Esophagus muscularis mucosa (tissue), 4 donors: ENCODE data around the gene ZNF630. TPM values are rescaled to one million over a fixed set of nuclear protein-coding genes. Genes with fewer than 3 reads are reported as not detected.
"Not testable (repeated sequence)": the region's sequence is repeated elsewhere in the genome, so short reads cannot be mapped to it uniquely, and the experiment has no call there.

Experiments used
- DNase-seq: peaks from one replicate; pipeline ENCODE4 v3.0.0-alpha.2; 2017; ENCODE audit errors: extremely low spot score
- H3K27ac ChIP-seq, 4 donors: fragments of 200-600 bp; sonication (generic); replicated peaks in 1 of 4; 1 replicate in 3 of 4; 2 replicates in 1 of 4; pipeline ENCODE4 v1.5.1; 2016 to 2019; ENCODE audit warnings: mild to moderate bottlenecking in 1 of 4
- H3K27me3 ChIP-seq, 4 donors: fragments of 200-600 bp; sonication (generic); one replicate each; pipeline versions ENCODE4 v1.5.1 to v1.6.0; 2016 to 2019
- H3K36me3 ChIP-seq, 4 donors: fragments of 200-600 bp; sonication (generic); one replicate each; pipeline ENCODE4 v1.5.1; 2016 to 2019
- H3K4me1 ChIP-seq, 4 donors: fragments of 200-600 bp; sonication (generic); one replicate each; pipeline ENCODE4 v1.5.1; 2016 to 2019
- H3K4me3 ChIP-seq, 4 donors: fragments of 200-600 bp; sonication (generic); 1 replicate in 2 of 4; 2 replicates in 2 of 4; pipeline ENCODE4 v1.5.1; 2016 to 2019; ENCODE audit warnings: mild to moderate bottlenecking in 4 of 4, moderate library complexity in 1 of 4
- H3K9me3 ChIP-seq, 4 donors: fragments of 200-600 bp; sonication (generic); 1 replicate in 3 of 4; 2 replicates in 1 of 4; pipeline ENCODE4 v1.5.1; 2016 to 2019
- EP300 ChIP-seq: sonication (generic); formaldehyde crosslinking; IDR thresholded peaks from one replicate; pipeline ENCODE4 v1.6.1; 2017; ENCODE audit warnings: antibody characterized with exemption
- POLR2A ChIP-seq: fragments of 450-650 bp; IDR thresholded peaks from one replicate; pipeline ENCODE4 v1.6.1; 2017; ENCODE audit warnings: antibody characterized with exemption, moderate library complexity, mild to moderate bottlenecking, low read depth
- POLR2AphosphoS5 ChIP-seq, 2 donors: sonication (generic); formaldehyde crosslinking; IDR thresholded peaks; one replicate each; pipeline ENCODE4 v1.6.1; 2017; ENCODE audit warnings: antibody characterized with exemption in 2 of 2
- whole genome bisulfite sequencing: methylation state at CpG from one replicate; pipeline ENCODE4 v1.1.5; 2018; 5-methylcytosine and 5-hydroxymethylcytosine counted together
- intact Hi-C: fragments of 100-400 bp; cut with DNase I; formaldehyde crosslinking; loops from one replicate; pipeline ENCODE4 v1.15.1; 2023
- total RNA-seq, 4 donors: library from RNA; depleted of rRNA; stranded (reverse); fragments of >200 nt; gene quantifications; one replicate each; pipeline versions ENCODE4 v1.1.0 to v1.2.1, GENCODE V29; 2016
- TF ChIP-seq, protein P1 (sequence below), 3 experiments: fragments of 200-600 bp in 2 of 3; fragments of 450-650 bp in 1 of 3; sonication (generic) in 2 of 3; IDR thresholded peaks; one replicate each; pipeline ENCODE4 v1.5.1; 2017 to 2019; ENCODE audit warnings: antibody characterized with exemption in 3 of 3, mild to moderate bottlenecking in 2 of 3, moderate library complexity in 1 of 3

ZNF630 gene
- total RNA-seq, 4 donors from 2014 or later: 2.3 to 5.4 (median 3.1) TPM

DNA sequence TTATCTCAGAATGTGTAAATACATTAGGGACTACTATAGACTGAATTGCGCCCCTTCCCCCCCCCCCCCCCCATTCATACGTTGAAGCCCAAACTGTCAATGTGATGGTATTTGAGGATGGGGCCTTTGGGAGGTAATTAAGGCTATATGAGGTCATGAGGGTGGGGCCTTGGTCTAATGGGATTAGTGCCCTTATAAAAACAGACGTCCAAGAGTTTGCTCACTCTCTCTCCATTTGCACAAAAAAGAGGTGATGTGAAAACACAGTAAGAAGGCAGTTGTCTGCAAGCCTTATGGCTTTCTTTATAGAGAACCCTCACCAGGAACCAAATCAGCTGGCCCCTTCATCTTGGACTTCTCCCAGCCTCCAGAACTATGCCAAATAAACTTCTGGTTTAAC, 49.3 kb downstream of the ZNF630 start:
- H3K27ac ChIP-seq: peak overlapping the region; percentile 80 to 87 (median 84)
- H3K4me1 ChIP-seq: peaks cover 0 to 12% (median 10%) of the 10 kb centered on the region in 4 donors
- no peaks in the 10 kb centered on the region for H3K36me3 ChIP-seq
- TF ChIP-seq EP300 (no peak), POLR2AphosphoS5 (IDR thresholded peaks at IDR 0.05) (no peak), POLR2A (no peak)
- TF ChIP-seq, protein P1, sequence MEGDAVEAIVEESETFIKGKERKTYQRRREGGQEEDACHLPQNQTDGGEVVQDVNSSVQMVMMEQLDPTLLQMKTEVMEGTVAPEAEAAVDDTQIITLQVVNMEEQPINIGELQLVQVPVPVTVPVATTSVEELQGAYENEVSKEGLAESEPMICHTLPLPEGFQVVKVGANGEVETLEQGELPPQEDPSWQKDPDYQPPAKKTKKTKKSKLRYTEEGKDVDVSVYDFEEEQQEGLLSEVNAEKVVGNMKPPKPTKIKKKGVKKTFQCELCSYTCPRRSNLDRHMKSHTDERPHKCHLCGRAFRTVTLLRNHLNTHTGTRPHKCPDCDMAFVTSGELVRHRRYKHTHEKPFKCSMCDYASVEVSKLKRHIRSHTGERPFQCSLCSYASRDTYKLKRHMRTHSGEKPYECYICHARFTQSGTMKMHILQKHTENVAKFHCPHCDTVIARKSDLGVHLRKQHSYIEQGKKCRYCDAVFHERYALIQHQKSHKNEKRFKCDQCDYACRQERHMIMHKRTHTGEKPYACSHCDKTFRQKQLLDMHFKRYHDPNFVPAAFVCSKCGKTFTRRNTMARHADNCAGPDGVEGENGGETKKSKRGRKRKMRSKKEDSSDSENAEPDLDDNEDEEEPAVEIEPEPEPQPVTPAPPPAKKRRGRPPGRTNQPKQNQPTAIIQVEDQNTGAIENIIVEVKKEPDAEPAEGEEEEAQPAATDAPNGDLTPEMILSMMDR (IDR thresholded peaks at IDR 0.05): no peak
- peaks cover 0 to 13% (median 0%) of the 10 kb centered on the region in 4 donors for H3K9me3 ChIP-seq
- DNase-seq: no peak
- 54% methylated on average over 3 of the region's 3 CpGs for WGBS
- intact Hi-C loops: loop anchor here (10.0 kb wide), 3 partner anchors 57 to 827 kb away; partner anchors contain the start of gene UBA1
- no peaks in the 10 kb centered on the region for H3K27me3 ChIP-seq
- H3K4me3 ChIP-seq: peak overlapping the region in 1 of 4 donors; percentile 52

DNA sequence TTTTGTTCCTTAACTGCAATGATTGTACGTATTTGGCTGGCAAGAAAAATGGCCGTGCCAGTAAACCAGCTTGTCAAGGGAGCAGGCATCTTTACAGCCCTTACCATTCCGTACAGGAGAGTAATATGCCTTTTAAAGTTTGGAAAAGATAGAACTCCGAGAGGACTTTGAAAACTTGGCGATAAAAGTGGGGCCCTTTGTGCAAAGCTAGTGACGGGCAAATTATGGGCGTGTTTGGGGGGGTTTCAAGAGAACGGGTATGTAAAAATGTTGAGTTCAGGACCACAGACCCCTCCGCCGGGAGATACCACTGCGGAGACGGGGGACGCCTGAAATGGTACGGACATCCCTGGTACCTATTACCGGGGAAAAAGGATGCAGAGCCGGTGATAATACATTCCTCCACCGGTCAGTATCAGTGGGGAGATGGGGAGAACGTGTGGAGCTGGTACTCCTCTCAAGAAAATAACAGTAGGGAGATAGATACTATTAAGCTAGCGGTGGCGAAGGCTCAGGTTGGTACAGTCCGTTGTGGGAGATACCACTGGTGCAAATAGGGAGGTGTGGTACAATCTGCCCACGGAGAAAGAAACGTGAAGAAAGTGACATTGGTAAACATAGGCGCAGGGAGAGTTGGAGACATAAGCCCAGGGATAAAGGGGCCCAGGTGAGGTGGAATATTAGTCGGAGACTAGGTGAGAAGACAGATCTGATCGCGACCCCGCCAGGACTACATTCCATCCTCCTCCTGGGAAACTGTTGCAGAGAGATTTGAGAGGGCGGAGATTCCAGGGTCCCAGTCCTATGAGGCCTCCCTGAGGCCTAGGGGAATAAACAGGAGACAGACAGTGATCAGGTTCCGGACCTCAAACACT, 50.2 kb downstream of the ZNF630 start:
- intact Hi-C loops: loop anchor here (10.0 kb wide), 3 partner anchors 56 to 826 kb away; partner anchors contain the start of gene UBA1
- H3K4me1 ChIP-seq: peaks cover 0 to 10% (median 5%) of the 10 kb centered on the region in 4 donors
- no peak for DNase-seq
- H3K9me3 ChIP-seq: peaks cover 0 to 13% (median 0%) of the 10 kb centered on the region in 4 donors
- H3K27me3 ChIP-seq: no peaks in the 10 kb centered on the region
- peak overlapping the region; percentile 52 to 67 (median 60) for H3K4me3 ChIP-seq
- TF ChIP-seq POLR2AphosphoS5 (IDR thresholded peaks at IDR 0.05) (peak; percentile 5 to 49), POLR2A (no peak), EP300 (no peak)
- TF ChIP-seq, protein P1 (IDR thresholded peaks at IDR 0.05): no peak
- H3K27ac ChIP-seq: peak overlapping the region; percentile 80 to 87 (median 84)
- 37% methylated on average over 30 of the region's 30 CpGs for WGBS
- no peaks in the 10 kb centered on the region for H3K36me3 ChIP-seq

DNA sequence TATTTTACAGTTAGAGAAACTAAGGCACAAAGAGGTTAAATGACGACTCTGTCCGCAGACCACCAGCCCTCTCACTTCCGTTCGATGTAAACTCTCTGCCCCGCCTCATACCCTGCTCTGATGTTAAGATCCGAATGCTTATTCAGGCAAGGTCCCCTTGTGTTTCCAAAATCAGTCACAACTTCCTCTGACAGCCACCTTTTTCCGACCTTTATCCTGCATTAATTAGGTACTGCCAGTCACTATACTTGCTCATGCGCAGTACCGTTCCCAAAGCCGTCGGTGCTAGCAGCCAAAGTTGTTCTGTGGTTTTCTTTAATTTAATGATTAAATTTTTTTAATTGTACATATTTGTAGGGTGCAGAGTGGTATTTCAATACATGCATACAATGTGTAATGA, 51.0 kb downstream of the ZNF630 start:
- intact Hi-C loops: loop anchor here (10.0 kb wide), 3 partner anchors 56 to 826 kb away; partner anchors contain the start of gene UBA1
- 62% methylated on average over 11 of the region's 11 CpGs for WGBS
- Histone ChIP-seq H3K9me3 (peaks cover 0 to 13% (median 0%) of the 10 kb centered on the region in 4 donors), H3K27ac (peak overlapping the region in 2 of 4 donors; percentile 83 to 87), H3K4me3 (peak overlapping the region; percentile 52 to 67 (median 60))
- H3K4me1 ChIP-seq, DNase-seq, H3K27me3 ChIP-seq, H3K36me3 ChIP-seq: not testable (repeated sequence)

DNA sequence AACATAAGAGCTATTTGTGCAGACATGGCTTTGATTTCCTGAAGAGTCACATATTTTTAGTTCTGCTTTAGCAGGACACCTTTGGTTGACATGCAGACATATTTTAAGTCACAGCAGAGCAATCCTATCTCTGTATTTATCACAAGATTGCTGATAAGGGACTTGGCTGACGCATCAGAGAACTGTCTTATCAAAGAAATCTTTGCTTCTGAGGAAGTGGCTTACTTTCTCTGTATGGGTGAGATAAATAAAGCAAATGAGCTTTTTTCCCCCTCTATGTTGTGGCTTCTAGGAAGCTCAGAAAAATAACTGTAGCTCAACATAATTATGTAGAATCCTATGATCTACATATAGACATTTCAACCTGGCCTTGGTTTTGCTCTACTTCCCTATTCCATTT, 51.5 kb downstream of the ZNF630 start:
- no CpG with 5 or more reads among the region's 1 CpG for WGBS
- peaks cover 0 to 13% (median 0%) of the 10 kb centered on the region in 4 donors for H3K9me3 ChIP-seq
- intact Hi-C loops: loop anchor here (10.0 kb wide), 3 partner anchors 55 to 825 kb away; partner anchors contain the start of gene UBA1
- not testable (repeated sequence) for H3K4me1 ChIP-seq, H3K27ac ChIP-seq, H3K27me3 ChIP-seq, H3K4me3 ChIP-seq, H3K36me3 ChIP-seq, DNase-seq

DNA sequence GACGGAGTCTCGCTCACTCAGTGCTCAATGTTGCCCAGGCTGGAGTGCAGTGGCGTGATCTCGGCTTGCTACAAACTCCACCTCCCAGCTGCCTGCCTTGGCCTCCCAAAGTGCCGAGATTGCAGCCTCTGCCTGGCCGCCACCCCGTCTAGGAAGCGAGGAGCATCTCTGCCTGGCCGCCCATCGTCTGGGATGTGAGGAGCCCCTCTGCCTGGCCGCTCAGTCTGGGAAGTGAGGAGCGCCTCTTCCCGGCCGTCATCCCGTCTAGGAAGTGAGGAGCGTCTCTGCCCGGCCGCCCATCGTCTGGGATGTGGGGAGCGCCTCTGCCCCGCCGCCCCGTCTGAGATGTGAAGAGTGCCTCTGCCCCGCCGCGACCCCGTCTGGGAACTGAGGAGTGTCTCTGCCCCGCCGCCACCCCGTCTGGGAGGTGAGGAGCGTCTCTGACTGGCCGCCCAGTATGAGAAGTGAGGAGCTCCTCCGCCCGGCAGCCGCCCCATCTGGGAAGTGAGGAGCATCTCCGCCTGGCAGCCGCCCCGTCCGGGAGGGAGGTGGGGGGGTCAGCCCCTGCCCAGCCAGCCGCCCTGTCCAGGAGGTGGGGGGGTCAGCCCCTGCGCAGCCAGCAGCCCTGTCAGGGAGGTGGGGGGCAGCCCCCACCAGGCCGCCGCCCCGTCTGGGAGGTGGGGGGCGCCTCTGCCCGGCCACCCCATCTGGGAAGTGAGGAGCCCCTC, 54.7 kb downstream of the ZNF630 start:
- DNase-seq, H3K27me3 ChIP-seq, H3K27ac ChIP-seq, H3K4me1 ChIP-seq, intact Hi-C loops, H3K4me3 ChIP-seq, H3K36me3 ChIP-seq, H3K9me3 ChIP-seq: not testable (repeated sequence)
- no CpG with 5 or more reads among the region's 46 CpGs for WGBS

DNA sequence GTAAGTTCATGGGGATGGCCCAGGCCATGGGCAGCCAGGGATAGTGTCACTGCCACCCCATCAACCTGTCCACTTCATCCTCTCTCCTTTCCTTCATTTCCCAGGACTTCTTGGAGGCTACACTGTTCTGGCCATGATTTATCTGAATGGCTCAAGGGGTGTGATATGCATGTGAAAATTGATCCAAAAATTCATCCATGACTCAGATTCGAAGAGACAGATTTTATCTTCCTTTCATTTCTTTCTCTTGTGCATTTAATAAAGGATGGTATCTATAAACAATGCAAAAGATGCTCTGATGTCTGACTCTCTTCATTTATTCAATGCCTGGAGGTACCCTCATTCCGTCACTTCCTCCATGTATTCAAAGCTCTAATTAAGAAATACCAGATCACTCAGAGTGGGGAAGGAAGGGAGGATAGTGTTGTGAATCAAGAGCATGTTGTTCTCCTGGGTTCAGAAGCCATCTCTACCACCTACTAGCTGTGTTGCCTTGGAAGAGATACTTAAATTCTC, 61.9 kb downstream of the ZNF630 start:
- H3K27ac ChIP-seq, H3K4me3 ChIP-seq, intact Hi-C loops, H3K4me1 ChIP-seq, DNase-seq, H3K9me3 ChIP-seq, H3K36me3 ChIP-seq, H3K27me3 ChIP-seq: not testable (repeated sequence)
- WGBS: no CpG with 5 or more reads among the region's 2 CpGs

Other genes starting within 250 kb of the ZNF630 start
- gene ZNF81, start 234.7 kb downstream of the ZNF630 start, total RNA-seq: 10 to 100 TPM in 1 of 4 donors, 1 to 10 TPM in 3; 4.8 to 12.6 (median 5.5) TPM
- 1 to 10 TPM; 3.5 to 6.2 (median 3.9) TPM for gene ZNF182, start 67.7 kb downstream of the ZNF630 start, total RNA-seq
- gene SPACA5, start 64.7 kb downstream of the ZNF630 start, total RNA-seq: not detected
- not detected for gene SPACA5B, start 59.0 kb upstream of the ZNF630 start, total RNA-seq
- not detected for gene SSX5, start 125.2 kb upstream of the ZNF630 start, total RNA-seq
- not detected for gene SSX1, start 183.8 kb upstream of the ZNF630 start, total RNA-seq